GM13977 (cell line): ENCODE measurements around the gene GDF11.

Experiments
- DNase-seq: peaks from one replicate; pipeline ENCODE4 v3.0.0; 2012; ENCODE audit warnings: low spot score
- CTCF ChIP-seq: IDR thresholded peaks from 2 replicates; pipeline ENCODE4 v1.5.1; 2012; ENCODE audit warnings: mild to moderate bottlenecking, control low read depth; ENCODE audit not compliant: insufficient read depth; ENCODE audit errors: extremely low read depth, missing control alignments
- in situ Hi-C: fragments of 300-500 bp; cut with MboI; formaldehyde crosslinking; loops from one replicate; pipeline ENCODE4 v1.12.0; 2022; ENCODE audit warnings: low sequenced_read_pairs, low pct_unique_long_range_greater_than_20kb, mixed read lengths, inconsistent platforms; ENCODE audit not compliant: unreplicated experiment

GDF11 gene

GRCh38 chr12:55734595-55734994 lies 8.3 kb upstream of the GDF11 start:
- TF ChIP-seq CTCF: no peak
- no peak for DNase-seq
- in situ Hi-C loops: loop anchor here (25.0 kb wide), 1 partner anchor 303 kb away; the partner anchor contains the start of gene RPS26

DNA sequence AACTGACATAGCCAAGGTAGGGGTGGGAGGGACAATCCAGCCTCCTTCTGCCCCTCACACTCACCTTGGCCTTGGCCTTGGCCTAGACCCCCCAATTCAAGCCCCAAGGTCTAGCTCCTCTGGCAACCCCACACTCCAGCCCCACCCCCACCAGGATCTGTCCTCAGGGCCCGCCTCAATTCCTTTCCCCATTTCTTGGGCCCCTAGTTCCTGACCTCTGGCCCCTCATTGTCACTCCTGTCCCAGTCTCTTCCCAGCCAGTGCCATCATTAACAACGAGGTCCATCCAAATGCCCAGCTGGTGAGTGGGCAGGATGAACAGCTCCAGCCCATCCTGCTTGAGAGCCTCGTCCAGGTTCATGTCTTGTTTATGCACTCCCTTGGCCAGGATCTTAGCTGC lies 6.8 kb upstream of the GDF11 start:
- TF ChIP-seq CTCF: no peak
- no peak for DNase-seq
- in situ Hi-C loops: loop anchor here (25.0 kb wide), 1 partner anchor 301 kb away; the partner anchor contains the start of gene RPS26

DNA sequence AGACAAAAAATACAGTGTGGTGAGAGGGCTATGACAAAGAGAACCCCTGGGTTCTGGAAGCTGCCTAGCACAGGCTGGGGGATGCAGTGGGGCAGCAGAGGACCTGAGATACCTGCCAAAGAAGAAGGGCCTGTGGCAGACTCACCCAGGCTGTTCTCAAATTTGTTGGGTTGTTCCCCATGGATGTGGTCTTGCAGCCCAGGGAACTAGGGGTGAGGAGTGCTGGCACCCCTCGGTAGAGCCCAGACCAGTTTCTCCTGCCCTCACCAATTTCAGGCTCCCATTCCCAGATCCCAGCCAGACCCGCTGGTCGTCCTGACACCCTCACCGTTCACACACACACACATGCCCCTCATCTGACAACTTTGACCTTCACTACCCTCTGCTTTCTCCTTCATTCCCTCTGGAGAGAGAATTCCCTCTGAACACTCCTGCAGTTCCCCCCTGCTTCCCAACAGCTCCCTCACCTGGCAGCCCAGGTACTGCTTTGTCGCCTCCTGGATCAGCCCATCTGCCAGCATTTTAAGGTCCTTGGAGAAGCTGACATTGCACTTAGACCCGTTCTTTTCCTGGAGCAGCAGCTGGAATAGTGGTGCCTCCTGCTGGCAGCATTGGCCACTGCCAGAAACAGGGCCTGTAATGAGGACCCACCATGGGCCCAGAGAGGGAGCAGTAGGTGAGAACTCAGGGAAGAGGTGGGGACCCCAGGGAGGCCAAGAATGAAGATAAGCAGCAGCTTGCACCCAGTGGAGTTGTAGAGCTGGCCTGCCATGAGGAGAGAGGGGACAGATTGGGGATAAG lies 5.9 kb upstream of the GDF11 start:
- peak; percentile 59 for DNase-seq
- in situ Hi-C loops: loop anchor here (25.0 kb wide), 1 partner anchor 300 kb away; the partner anchor contains the start of gene RPS26
- peak; percentile 88 for TF ChIP-seq CTCF

DNA sequence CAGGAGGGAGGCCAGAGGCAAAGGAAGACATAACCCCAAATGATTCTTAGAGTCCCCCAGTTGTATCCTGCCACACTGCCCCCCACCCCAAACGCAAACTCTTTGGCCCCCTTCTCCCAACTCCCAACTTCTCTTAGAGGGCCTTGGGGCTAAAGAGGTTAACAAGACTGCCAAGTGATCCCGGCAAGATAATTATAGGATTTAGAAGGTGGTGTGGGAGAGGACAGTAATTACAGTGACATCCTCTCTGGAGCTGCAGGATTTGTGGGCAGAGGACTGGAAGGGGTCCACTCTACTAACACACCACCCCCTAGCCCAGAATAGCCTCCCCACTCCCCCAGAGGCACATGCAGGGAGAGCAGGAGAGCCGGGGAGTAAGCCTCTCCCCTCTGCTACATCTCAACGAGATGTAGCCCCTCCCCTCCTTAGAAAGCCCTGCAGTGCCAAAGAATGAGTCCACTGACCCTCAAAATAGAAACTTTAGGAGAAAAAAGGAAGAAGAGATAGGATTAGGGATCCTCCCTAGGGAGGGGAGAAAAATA lies 5.3 kb upstream of the GDF11 start:
- no peak for TF ChIP-seq CTCF
- DNase-seq: no peak
- in situ Hi-C loops: loop anchor here (25.0 kb wide), 1 partner anchor 300 kb away; the partner anchor contains the start of gene RPS26

GRCh38 chr12:55738123-55739024 lies 4.5 kb upstream of the GDF11 start:
- DNase-seq: peak; percentile 83
- TF ChIP-seq CTCF: peak; percentile 77
- in situ Hi-C loops: loop anchor here (25.0 kb wide), 1 partner anchor 299 kb away; the partner anchor contains the start of gene RPS26

GRCh38 chr12:55739025-55739378 lies 3.9 kb upstream of the GDF11 start:
- DNase-seq: no peak
- in situ Hi-C loops: loop anchor here (25.0 kb wide), 1 partner anchor 298 kb away; the partner anchor contains the start of gene RPS26
- no peak for TF ChIP-seq CTCF
